Activated naive CD4-positive, alpha-beta T cell (primary cell): ENCODE data around the gene MAP3K15.
"Not testable (repeated sequence)": the region's sequence is repeated elsewhere in the genome, so short reads cannot be mapped to it uniquely, and the experiment has no call there.

Source experiments
- DNase-seq, 4 experiments: peaks; one replicate each; lab custom pipeline; 2025; lab: John Stamatoyannopoulos, UW

The MAP3K15 gene

GRCh38 chrX:19532709-19533108 lies 17.4 kb upstream of the MAP3K15 start:
- DNase-seq = no peak

DNA sequence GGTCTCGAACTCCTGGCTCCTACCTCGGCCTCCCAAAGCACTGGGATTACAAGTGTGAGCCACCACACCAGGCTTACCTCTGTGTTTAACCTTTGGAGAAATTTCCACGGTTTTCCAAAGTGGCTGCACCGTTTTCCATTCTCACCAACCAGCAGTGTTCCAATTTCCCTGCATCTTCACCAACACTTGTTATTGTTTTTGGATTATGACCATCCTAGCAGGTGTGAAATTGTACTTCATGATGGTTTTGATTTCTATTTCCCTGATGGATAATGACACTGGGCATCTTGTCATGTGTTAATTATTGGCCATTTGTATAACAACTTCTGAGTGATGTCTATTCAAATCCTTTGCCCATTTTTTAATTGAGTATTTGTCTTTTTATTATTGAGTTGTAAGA lies 2.7 kb upstream of the MAP3K15 start:
- no peak for DNase-seq

GRCh38 chrX:19515615-19516105 lies 352 bp upstream of the MAP3K15 start:
- DNase-seq = no peak

DNA sequence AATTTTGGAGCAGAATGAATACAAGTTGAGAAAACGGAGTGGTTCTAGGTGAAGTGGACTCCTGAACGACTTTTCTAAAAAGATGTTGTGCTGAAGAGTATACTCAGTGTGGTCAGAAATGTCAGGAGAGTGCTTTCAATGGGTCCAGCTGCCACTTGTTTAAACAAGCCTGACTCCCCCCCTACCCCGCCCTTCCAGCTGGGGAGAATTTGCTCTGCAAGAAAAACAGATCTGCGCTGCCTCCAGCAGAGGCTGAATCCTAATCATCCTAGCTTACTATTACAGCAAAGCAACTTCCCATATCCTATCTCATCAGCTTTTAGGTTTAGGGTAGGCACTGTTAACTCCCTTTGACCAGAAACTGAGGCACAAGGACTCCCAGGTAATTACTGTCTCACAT lies 1.9 kb downstream of the MAP3K15 start:
- no peak for DNase-seq

DNA sequence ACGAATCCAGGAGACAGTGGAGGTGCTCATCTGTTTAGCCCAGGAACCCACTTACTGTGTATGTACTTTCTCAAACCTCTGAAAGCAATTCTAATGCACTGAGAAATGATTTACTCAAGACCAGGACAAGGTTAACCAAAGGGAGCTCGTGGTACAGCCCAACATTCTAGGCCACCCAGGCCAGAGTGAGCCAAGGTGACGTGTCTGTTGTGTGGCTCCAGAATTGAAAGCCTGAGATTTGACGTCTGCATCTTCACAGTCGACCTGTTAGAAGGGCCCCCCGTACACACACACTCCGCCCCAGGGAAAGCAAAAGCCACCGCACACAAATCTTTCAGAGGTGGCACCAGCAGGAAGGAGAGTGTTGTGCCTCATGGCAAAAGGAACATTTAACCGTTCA lies 2.3 kb downstream of the MAP3K15 start:
- DNase-seq = no peak

DNA sequence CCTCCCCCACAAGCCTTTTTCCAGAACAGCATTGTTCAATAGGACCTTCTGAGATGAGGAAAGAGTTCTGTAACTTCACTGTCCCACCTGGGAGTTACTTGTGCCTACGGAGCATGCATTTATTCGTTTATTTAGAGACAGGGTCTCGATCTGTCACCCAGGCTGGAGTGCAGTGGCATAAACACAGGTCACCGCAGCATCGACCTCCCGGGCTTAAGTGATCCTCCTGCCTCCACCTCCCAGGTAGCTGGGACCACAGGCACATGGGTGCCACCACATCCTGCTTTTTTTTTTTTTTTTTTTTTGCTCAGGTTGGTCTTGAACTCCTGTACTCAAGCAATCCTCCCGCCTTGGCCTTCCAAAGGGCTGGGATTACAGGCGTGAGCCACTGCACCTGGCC lies 2.9 kb downstream of the MAP3K15 start:
- DNase-seq = no peak

DNA sequence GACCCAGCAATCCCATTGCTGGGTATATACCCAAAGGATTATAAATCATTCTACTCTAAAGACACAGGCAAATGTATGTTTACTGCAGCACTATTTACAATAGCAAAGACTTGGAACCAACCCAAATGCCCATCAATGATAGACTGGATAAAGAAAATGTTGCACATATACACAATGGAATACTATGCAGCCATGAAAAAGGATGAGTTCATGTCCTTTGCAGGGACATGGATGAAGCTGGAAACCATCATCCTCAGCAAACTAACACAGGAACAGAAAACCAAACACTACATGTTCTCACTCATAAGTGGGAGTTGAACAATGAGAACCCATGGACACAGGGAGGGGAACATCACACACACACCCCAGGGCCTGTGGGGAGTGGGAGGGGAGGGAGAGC lies 3.5 kb downstream of the MAP3K15 start:
- not testable (repeated sequence) for DNase-seq

- DNase-seq = no peak
Measured at GRCh38 chrX:19496711-19497110, 18.6 kb downstream of the MAP3K15 start.

GRCh38 chrX:19487520-19488200 lies 27.6 kb downstream of the MAP3K15 start:
- no peak for DNase-seq

DNA sequence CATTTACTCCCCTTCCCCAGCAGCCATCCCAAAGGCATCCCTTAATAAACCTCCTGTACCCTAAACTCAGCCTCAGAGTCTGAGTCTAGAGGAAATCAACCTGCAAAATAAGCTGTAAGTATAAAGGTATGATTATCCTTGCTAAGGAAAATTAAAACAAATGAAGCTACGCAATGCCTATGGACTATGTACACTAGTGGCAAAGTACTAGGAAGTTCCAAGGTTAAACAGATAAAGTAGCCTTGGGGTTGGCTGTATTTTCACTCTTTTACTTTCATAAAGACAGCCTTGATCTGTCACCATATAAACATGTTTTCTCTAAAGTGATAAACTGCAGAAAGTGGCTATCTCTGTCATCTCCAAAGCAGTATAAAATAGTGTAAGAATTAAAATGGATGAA lies 35.9 kb downstream of the MAP3K15 start:
- DNase-seq = no peak

- not testable (repeated sequence) for DNase-seq
Measured at GRCh38 chrX:19468383-19468782, 46.9 kb downstream of the MAP3K15 start.

GRCh38 chrX:19462879-19463278 lies 52.4 kb downstream of the MAP3K15 start:
- no peak for DNase-seq

- no peak for DNase-seq
Measured at GRCh38 chrX:19462231-19462630, 53.1 kb downstream of the MAP3K15 start.

DNA sequence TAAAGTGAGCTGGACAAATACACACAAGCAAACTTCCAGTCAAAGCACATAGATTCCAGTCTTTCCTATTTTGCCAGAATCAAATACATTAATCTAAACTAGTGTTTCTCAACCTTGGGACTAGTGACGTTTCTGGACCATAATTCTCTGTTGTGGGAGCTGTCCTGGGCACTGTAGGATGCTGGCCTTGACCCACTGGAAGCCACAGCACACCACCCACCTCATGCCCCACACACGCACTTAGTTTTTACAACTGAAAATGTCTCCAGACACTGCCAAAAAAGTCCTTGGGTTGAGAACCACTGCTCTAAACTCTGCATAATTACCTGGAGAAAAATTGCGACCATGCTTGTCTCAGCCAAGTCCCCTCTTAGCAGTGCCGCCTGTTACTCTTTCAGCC lies 57.6 kb downstream of the MAP3K15 start:
- no peak for DNase-seq

GRCh38 chrX:19448077-19448476 lies 67.2 kb downstream of the MAP3K15 start:
- DNase-seq = no peak

GRCh38 chrX:19446397-19446796 lies 68.9 kb downstream of the MAP3K15 start:
- no peak for DNase-seq

- DNase-seq = not testable (repeated sequence)
Measured at GRCh38 chrX:19445772-19446171, 69.5 kb downstream of the MAP3K15 start.

- DNase-seq = no peak
Measured at GRCh38 chrX:19443869-19444526, 71.3 kb downstream of the MAP3K15 start.

DNA sequence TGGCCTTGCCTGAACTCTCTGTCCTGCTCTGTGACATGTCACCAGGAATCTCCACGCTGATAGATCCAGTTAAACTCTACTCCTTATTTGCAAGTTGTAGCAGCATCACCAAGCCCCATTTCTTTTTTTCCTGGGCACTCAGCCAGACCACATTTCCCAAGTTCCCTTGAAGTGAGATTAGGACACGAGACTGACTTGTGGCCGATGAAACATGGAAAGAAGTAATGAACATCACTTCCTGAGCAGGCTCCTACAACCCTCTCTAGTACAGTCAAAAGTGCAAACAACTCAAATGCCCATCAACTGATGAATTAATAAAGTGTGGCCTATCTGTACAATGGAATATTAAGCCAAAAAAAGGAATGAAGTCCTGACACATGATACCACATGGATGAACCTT lies 74.6 kb downstream of the MAP3K15 start:
- no peak for DNase-seq

DNA sequence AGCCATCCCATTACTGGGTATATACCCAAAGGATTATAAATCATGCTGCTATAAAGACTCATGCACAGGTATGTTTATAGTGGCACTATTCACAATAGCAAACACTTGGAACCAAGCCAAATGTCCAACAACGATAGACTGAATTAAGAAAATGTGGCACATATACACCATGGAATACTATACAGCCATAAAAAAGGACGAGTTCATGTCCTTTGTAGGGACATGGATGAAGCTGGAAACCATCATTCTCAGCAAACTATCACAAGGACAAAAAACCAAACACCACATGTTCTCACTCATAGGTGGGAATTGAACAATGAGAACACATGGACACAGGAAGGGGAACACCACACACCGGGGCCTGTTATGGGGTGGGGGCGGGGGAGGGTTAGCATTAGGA lies 92.6 kb downstream of the MAP3K15 start:
- not testable (repeated sequence) for DNase-seq

GRCh38 chrX:19410259-19410658 lies 105.0 kb downstream of the MAP3K15 start:
- no peak for DNase-seq

DNA sequence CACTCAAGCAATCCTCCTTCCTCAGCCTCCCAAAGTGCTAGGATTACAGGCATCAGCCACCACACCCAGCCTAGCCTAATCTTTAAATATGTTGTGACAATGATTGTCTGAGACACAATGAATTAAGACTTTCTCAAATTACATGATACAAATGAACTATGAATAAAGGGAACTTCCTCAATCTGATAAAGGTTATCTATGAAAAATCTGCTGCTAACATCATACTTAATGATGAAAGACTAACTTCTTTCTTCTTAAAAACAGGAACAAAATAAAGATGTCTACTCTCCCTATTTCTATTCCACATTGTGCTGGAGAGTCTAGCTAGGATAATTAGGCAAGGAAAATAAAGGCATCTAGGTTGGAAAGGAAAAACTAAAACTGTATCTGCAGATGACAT lies 111.6 kb downstream of the MAP3K15 start:
- DNase-seq = no peak

GRCh38 chrX:19392703-19393102 lies 122.6 kb downstream of the MAP3K15 start:
- DNase-seq = no peak

DNA sequence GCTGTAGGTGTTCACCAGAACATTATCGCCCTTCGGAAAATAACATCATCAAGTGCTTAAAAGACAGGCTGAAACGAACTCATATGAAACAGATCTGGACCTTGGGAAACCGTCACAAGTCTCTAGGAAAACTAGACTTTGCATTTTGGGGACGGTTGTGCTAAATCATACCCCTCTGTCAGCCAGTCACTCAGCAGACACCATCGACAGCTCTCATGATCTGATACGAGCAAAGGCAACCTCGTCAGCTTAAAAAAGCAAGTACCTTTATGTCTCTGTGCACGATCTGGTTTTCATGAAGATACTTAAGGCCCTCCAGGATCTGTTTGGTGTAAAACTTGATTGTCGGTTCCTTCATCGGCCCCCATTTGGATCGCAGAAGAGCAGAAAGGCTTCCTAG lies 123.2 kb downstream of the MAP3K15 start:
- DNase-seq = no peak
